ENCODE data around the gene VPS4A.

The VPS4A gene

DNA sequence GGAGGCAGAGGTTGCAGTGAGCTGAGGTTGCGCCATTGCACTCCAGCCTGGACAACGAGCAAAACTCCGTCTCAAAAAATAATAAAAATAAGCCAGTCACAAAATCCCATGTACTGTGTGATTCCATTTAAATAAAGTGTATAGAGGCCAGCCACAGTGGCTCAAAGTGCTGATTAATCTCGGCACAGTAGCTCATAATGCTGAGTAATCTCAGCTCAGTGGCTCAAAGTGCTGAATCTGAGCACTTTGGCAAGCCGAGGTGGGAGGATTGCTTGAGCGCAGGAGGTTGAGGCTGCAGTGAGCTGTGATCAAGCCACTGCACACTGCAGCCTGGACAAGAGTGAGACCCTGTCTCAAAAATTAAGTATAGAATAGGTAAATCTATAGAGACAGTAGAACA is 35.5 kb downstream of the VPS4A start:
- TF ChIP-seq, protein P1, sequence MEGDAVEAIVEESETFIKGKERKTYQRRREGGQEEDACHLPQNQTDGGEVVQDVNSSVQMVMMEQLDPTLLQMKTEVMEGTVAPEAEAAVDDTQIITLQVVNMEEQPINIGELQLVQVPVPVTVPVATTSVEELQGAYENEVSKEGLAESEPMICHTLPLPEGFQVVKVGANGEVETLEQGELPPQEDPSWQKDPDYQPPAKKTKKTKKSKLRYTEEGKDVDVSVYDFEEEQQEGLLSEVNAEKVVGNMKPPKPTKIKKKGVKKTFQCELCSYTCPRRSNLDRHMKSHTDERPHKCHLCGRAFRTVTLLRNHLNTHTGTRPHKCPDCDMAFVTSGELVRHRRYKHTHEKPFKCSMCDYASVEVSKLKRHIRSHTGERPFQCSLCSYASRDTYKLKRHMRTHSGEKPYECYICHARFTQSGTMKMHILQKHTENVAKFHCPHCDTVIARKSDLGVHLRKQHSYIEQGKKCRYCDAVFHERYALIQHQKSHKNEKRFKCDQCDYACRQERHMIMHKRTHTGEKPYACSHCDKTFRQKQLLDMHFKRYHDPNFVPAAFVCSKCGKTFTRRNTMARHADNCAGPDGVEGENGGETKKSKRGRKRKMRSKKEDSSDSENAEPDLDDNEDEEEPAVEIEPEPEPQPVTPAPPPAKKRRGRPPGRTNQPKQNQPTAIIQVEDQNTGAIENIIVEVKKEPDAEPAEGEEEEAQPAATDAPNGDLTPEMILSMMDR (IDR thresholded peaks at IDR 0.05) = no peak

DNA sequence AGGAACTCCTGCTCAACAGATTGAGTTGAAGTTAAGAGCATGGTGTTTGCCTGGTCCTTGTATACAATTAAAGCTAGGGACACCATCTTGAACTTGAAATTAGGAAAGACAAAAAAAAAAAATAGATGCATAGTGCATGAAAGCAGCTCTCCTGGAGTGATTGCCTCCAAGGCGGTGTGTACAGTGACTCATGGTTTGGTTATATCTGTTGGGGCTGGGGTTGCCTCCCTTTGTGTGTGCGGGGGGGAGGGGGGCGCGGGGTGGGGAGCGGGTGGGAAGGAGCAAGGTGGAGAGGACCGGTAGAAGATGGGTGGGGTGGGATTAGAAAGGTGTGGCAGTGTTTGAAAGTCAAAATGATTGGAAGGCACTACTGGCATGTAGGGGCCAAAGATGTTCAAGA is 37.1 kb downstream of the VPS4A start:
- TF ChIP-seq, protein P1 (IDR thresholded peaks at IDR 0.05) = no peak

DNA sequence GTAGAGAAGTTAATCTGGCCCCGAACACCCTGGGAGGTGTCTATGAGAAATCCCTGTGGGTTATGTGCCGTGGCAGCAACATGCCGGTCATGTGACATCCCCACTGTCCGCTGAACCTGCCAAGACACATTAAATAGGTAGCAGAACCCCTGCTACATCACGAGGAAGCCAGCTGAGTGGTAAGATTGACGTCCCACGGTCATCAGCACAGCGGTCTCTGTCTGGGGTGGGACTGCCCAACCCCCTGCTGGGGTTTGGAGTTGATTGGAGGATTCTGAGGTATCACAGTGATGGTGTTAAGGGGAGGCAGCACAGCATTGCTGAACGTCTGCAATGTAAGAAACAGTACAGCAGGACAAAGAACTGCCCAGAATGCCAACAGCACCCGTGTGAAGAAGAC is 38.4 kb downstream of the VPS4A start:
- TF ChIP-seq, protein P1 (IDR thresholded peaks at IDR 0.05) = no peak

DNA sequence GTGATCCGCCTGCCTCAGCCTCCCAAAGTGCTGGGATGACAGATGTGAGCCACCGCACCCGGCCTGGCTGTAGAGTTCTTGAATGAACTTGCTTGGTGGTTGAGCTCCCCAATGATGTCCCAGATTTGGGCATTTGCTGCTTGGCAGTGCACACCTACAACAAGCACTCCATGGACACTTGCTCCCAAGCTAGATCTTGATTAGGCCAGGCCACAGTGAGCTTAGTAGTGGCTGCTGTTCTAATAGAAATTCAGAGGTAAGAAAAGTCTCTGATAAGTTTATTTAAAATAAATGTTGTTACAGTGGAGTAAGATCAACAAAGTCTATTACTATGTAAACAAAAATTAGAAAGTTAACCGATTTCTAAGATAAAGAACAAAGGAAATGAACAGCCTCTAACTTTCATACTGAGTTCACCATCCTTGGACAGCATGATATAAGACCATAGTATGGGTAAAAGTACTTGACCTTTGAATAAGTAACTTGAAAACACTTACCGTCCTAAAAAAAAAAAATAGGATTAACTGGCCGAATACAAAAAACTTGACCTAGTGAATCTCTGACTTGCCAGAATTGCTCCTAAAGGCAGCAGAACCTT is 39.5 kb downstream of the VPS4A start:
- TF ChIP-seq, protein P1 (IDR thresholded peaks at IDR 0.05) = no peak

DNA sequence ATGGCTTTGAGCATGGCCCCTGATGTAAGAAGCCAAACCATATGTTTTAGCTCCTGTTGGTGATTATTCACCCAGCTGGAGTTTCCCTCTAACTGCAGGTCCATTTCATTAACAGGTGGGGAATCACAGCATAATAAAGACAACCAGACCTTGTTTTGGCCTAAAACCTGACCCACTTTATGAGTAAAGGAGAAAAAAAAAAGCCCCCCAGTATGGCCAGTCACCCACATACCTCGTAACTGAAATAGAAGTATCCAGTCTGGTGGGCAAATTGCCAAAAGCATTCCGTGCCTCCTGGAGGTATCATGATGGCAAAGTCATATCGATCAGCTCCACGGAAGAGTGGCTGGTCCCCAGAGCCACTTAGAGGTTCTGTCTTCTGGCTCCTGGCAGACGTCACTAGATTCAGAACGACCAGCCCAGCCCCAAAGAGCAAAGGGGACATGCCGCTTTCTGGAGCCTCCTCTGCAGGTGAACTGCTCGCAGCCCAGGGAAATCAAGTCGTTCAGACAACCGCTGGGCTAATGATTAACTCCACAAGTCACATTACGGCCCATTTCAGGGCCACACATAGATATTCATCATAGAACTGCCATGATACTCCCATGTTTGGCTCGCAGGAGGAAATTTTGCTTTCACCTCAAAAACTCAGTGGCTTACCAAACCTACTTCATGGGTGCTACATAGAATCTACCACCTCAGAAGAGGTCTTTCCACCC is 40.3 kb downstream of the VPS4A start, which contains the start of gene TMED6:
TSS of gene TMED6 (minus strand) at position 478 of the 719 bp plus-strand sequence. CDS start at position 445, 33 bp downstream.
- TF ChIP-seq, protein P1 (IDR thresholded peaks at IDR 0.05) = no peak

- TF ChIP-seq, protein P1 (IDR thresholded peaks at IDR 0.05) = no peak
Measured at GRCh38 chr16:69363281-69363717, 52.1 kb downstream of the VPS4A start.

DNA sequence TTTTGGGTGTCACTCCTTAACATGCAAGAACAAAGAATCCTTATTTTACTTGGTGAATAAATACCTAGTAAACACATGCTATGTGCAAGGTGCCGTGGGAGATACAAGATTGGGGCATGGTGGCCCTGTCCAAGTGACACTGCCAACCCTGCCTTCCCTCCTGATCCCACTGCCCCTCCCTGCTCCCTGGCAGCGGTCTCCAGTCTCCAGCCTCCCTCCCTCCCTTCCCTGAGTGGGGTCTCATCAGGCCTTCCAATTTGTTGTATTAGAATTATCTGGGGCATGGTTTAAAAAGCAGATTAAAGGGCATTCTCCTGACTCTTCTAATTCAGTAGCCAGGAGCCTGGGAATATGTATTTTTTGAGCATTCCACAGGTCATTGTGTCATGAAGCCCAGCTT is 52.9 kb downstream of the VPS4A start:
- TF ChIP-seq, protein P1 (IDR thresholded peaks at IDR 0.05) = no peak

All from LNCAP (cell line).